Endodermal cell (in vitro differentiated cells): ENCODE results near the gene IPCEF1. TPM values are rescaled to one million over a fixed set of nuclear protein-coding genes. Genes with fewer than 3 reads are reported as not detected.

Experiments used
- DNase-seq: peaks from one replicate; pipeline ENCODE4 v3.0.0-alpha.2; 2017
- H3K27ac ChIP-seq: 2 replicates; pipeline ENCODE4 v1.5.1; 2013; ENCODE audit warnings: mild to moderate bottlenecking, low read depth, low read length, moderate library complexity
- H3K27me3 ChIP-seq: 2 replicates; pipeline ENCODE4 v1.6.1; 2013; ENCODE audit warnings: mild to moderate bottlenecking, low read length, moderate library complexity; ENCODE audit not compliant: insufficient read depth, control insufficient read depth, poor library complexity, severe bottlenecking
- H3K36me3 ChIP-seq: 2 replicates; pipeline ENCODE4 v1.7.0; 2013; ENCODE audit warnings: mild to moderate bottlenecking, low read length, moderate library complexity; ENCODE audit not compliant: control insufficient read depth, insufficient read depth
- H3K4me1 ChIP-seq: one replicate; pipeline ENCODE4 v1.7.0; 2013; ENCODE audit warnings: low read length; ENCODE audit not compliant: control insufficient read depth, insufficient read depth
- H3K4me3 ChIP-seq: 2 replicates; pipeline ENCODE4 v1.5.1; 2013; ENCODE audit warnings: mild to moderate bottlenecking, low read length, moderate library complexity
- H3K9ac ChIP-seq: 2 replicates; pipeline ENCODE4 v1.6.1; 2013; ENCODE audit warnings: mild to moderate bottlenecking, low read length, moderate library complexity; ENCODE audit not compliant: poor library complexity, severe bottlenecking; ENCODE audit errors: extremely low read depth
- H3K9me3 ChIP-seq: 2 replicates; pipeline ENCODE4 v1.6.1; 2013; ENCODE audit warnings: mild to moderate bottlenecking, low read length, moderate library complexity; ENCODE audit not compliant: control insufficient read depth
- H3K27ac Mint-ChIP-seq: 2 replicates; pipeline ENCODE4 v1.8.0; 2020; ENCODE audit warnings: mixed read lengths
- H3K27me3 Mint-ChIP-seq: 2 replicates; pipeline ENCODE4 v1.8.0; 2021; ENCODE audit warnings: mild to moderate bottlenecking, mixed read lengths; ENCODE audit not compliant: insufficient read depth
- H3K36me3 Mint-ChIP-seq: 2 replicates; pipeline ENCODE4 v1.8.0; 2020; ENCODE audit warnings: low read depth, mixed read lengths
- H3K4me1 Mint-ChIP-seq: 2 replicates; pipeline ENCODE4 v1.8.0; 2020; ENCODE audit warnings: mixed read lengths
- H3K4me3 Mint-ChIP-seq: 2 replicates; pipeline ENCODE4 v1.8.0; 2020; ENCODE audit warnings: mild to moderate bottlenecking, moderate library complexity, mixed read lengths
- H3K9me3 Mint-ChIP-seq: 2 replicates; pipeline ENCODE4 v1.8.0; 2020; ENCODE audit warnings: mild to moderate bottlenecking, mixed read lengths
- WGBS, 2 experiments: methylation state at CpG; one replicate each; pipeline versions ENCODE4 v1.1.5 to v1.1.7; 2013; ENCODE audit warnings: missing lambda C conversion rate in 2 of 2, mixed read lengths in 1 of 2; ENCODE audit not compliant: insufficient coverage in 1 of 2, insufficient read length in 1 of 2; 5-methylcytosine and 5-hydroxymethylcytosine counted together
- total RNA-seq, 2 donors: library from RNA; stranded (reverse); fragmentation: NEBNext Ultra II Directional in 1 of 2; extraction: Animal tissue kit (Norgen Biotek cat#: 25700) in 1 of 2; gene quantifications; 2 replicates in 1 of 2; 3 replicates in 1 of 2; pipeline ENCODE4 v1.2.1, GENCODE V29; 2021
- TF ChIP-seq, protein P1 (sequence below): fragments of 200-600 bp; sonication (generic); conservative IDR thresholded peaks from 2 replicates; pipeline ENCODE4 v1.5.0; 2021; ENCODE audit warnings: antibody characterized with exemption, mild to moderate bottlenecking

The IPCEF1 gene
- total RNA-seq, 2 donors from 2014 or later: 2.2 to 2.8 TPM

- Mint-ChIP-seq H3K27me3 (no peaks in the 10 kb centered on the region), H3K4me1 (peaks cover 5% of the 10 kb centered on the region), H3K36me3 (no peaks in the 10 kb centered on the region), H3K9me3 (no peaks in the 10 kb centered on the region), H3K4me3 (no peak overlapping the region), H3K27ac (no peak overlapping the region)
- Histone ChIP-seq H3K9me3 (no peaks in the 10 kb centered on the region), H3K9ac (no peak overlapping the region), H3K4me3 (no peak overlapping the region), H3K4me1 (no peaks in the 10 kb centered on the region), H3K27ac (no peak overlapping the region), H3K27me3 (no peaks in the 10 kb centered on the region), H3K36me3 (no peaks in the 10 kb centered on the region)
- TF ChIP-seq, protein P1, sequence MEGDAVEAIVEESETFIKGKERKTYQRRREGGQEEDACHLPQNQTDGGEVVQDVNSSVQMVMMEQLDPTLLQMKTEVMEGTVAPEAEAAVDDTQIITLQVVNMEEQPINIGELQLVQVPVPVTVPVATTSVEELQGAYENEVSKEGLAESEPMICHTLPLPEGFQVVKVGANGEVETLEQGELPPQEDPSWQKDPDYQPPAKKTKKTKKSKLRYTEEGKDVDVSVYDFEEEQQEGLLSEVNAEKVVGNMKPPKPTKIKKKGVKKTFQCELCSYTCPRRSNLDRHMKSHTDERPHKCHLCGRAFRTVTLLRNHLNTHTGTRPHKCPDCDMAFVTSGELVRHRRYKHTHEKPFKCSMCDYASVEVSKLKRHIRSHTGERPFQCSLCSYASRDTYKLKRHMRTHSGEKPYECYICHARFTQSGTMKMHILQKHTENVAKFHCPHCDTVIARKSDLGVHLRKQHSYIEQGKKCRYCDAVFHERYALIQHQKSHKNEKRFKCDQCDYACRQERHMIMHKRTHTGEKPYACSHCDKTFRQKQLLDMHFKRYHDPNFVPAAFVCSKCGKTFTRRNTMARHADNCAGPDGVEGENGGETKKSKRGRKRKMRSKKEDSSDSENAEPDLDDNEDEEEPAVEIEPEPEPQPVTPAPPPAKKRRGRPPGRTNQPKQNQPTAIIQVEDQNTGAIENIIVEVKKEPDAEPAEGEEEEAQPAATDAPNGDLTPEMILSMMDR: no peak
- WGBS, 2 experiments: 95% methylated on average over 5 of the region's 5 CpGs; no CpG with 5 or more reads in 1 of the 2 experiments
- no peak for DNase-seq
Observed at GRCh38 chr6:154230910-154231595, 125.5 kb downstream of the IPCEF1 start.

GRCh38 chr6:154230393-154230792 lies 126.2 kb downstream of the IPCEF1 start:
- WGBS, 2 experiments: 97% methylated on average over 3 of the region's 3 CpGs; no CpG with 5 or more reads in 1 of the 2 experiments
- H3K36me3 Mint-ChIP-seq: no peaks in the 10 kb centered on the region
- Histone ChIP-seq H3K27me3 (no peaks in the 10 kb centered on the region), H3K9me3 (no peaks in the 10 kb centered on the region), H3K4me1 (no peaks in the 10 kb centered on the region), H3K36me3 (no peaks in the 10 kb centered on the region), H3K4me3 (no peak overlapping the region), H3K27ac (no peak overlapping the region), H3K9ac (no peak overlapping the region)
- TF ChIP-seq, protein P1: no peak
- no peak for DNase-seq
- H3K27me3 Mint-ChIP-seq: no peaks in the 10 kb centered on the region
- H3K4me3 Mint-ChIP-seq: no peak overlapping the region
- peaks cover 5% of the 10 kb centered on the region for H3K4me1 Mint-ChIP-seq
- H3K27ac Mint-ChIP-seq: no peak overlapping the region
- H3K9me3 Mint-ChIP-seq: no peaks in the 10 kb centered on the region

DNA sequence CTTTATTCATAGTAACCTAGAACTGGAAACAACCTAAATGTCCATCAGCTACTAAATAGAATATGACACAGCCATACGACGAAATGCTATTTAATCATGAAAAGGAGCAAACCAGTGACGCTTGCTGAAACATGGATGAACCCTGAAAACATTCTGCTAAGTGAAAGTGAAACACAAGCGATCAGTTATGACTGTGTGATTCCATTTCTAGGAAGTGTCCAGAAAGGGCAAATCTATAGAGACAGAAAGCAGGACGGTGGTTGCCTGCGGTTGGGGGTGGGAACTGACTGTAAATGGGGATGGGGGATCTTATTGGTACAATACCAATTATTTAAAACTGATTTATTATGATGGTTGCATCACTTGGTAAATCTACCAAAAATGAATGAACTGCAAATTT lies 126.8 kb downstream of the IPCEF1 start:
- DNase-seq: no peak
- no peak overlapping the region for H3K27ac Mint-ChIP-seq
- H3K4me1 Mint-ChIP-seq: peaks cover 5% of the 10 kb centered on the region
- Histone ChIP-seq H3K4me3 (no peak overlapping the region), H3K27ac (no peak overlapping the region), H3K9ac (no peak overlapping the region), H3K9me3 (no peaks in the 10 kb centered on the region), H3K36me3 (no peaks in the 10 kb centered on the region), H3K4me1 (no peaks in the 10 kb centered on the region), H3K27me3 (no peaks in the 10 kb centered on the region)
- TF ChIP-seq, protein P1: no peak
- no peaks in the 10 kb centered on the region for H3K9me3 Mint-ChIP-seq
- no peaks in the 10 kb centered on the region for H3K36me3 Mint-ChIP-seq
- no peak overlapping the region for H3K4me3 Mint-ChIP-seq
- H3K27me3 Mint-ChIP-seq: no peaks in the 10 kb centered on the region
- 88% methylated on average over 4 to 6 of the region's 6 CpGs for WGBS, 2 experiments
